Forelimb muscle (tissue), 1 donor: Measurements from ENCODE around the gene KRT5. TPM values are rescaled to one million over a fixed set of nuclear protein-coding genes. Genes with fewer than 3 reads are reported as not detected.
"Not testable (repeated sequence)": the region's sequence is repeated elsewhere in the genome, so short reads cannot be mapped to it uniquely, and the experiment has no call there.

Experiments
- DNase-seq: peaks from one replicate; pipeline ENCODE4 v3.0.0-alpha.2; 2013; ENCODE audit warnings: low read depth
- polyA plus RNA-seq: library from polyadenylated mRNA; unstranded; fragments of 120-200 nt; gene quantifications from one replicate; pipeline ENCODE4 v1.2.1, GENCODE V29; 2013; ENCODE audit not compliant: insufficient read length

The KRT5 gene
- polyA plus RNA-seq, 1 donor, result 0.24 TPM

GRCh38 chr12:52494518-52494917, 25.7 kb downstream of the KRT5 start:
- DNase-seq, result no peak

- DNase-seq, result no peak
Measured at GRCh38 chr12:52494100-52494499, 26.1 kb downstream of the KRT5 start.

DNA sequence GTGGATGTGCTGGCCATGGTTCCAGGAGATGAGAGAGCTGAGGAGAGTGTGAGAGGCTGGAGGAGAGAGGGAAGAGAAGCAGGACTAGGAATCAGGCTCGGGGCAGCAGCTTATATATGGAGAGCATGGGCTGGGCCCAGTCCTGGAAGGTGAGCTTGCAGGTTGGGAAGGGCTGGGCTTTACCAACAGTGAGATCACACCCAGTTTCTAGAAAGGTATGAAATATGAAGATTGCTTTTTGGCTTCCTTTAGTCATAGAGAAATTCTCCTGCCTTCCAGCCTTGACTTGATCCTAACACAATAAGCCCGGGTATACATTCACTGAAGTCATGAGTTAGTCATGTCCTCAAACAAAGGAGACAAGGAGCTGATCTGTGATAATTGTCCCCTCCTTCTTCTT, 27.0 kb downstream of the KRT5 start, which contains the start of gene KRT6A:
KRT6A (minus strand) TSS at position 86 of the 400 bp plus-strand sequence; CDS start at position 17, 69 bp downstream.
- no peak for DNase-seq

DNA sequence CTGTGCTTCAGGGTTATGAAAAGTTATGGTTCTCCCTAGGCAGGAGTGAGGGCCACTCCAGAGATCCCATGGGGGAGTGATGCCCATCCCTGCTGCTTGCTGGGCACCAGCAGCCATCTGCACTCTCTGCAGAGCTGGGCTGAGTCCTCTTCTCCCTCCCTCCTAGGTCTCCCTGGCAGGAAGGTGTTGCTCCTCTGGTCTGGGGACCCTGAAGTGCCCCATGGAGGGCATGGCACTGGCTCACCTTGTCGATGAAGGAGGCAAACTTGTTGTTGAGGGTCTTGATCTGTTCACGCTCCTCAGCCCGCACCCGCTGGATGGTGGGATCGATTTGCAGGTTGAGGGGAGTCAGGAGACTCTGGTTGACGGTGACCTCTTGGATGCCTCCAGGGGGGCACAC, 27.8 kb downstream of the KRT5 start:
- not testable (repeated sequence) for DNase-seq

DNA sequence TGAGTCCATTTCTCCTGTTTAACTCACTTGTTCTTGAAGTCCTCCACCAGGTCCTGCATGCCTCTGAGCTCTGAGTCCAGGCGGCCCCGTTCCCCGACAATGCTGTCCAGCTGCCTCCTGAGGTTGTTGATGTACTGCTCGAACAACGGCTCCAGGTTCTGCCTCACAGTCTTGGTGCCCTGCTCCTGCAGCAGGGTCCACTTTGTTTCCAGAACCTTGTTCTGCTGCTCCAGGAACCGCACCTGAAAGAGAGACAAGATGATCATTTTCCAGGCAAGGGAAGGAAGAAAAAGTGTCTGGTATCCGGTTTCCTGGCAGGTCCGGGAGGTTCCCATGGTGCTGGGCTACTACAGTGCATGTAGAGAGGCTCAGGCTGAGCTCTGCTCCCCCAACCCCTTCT, 28.7 kb downstream of the KRT5 start:
- not testable (repeated sequence) for DNase-seq

GRCh38 chr12:52488736-52489135, 31.5 kb downstream of the KRT5 start:
- DNase-seq, result no peak

GRCh38 chr12:52487744-52488443, 32.3 kb downstream of the KRT5 start:
- not testable (repeated sequence) for DNase-seq

GRCh38 chr12:52487211-52487610, 33.0 kb downstream of the KRT5 start:
- no peak for DNase-seq

DNA sequence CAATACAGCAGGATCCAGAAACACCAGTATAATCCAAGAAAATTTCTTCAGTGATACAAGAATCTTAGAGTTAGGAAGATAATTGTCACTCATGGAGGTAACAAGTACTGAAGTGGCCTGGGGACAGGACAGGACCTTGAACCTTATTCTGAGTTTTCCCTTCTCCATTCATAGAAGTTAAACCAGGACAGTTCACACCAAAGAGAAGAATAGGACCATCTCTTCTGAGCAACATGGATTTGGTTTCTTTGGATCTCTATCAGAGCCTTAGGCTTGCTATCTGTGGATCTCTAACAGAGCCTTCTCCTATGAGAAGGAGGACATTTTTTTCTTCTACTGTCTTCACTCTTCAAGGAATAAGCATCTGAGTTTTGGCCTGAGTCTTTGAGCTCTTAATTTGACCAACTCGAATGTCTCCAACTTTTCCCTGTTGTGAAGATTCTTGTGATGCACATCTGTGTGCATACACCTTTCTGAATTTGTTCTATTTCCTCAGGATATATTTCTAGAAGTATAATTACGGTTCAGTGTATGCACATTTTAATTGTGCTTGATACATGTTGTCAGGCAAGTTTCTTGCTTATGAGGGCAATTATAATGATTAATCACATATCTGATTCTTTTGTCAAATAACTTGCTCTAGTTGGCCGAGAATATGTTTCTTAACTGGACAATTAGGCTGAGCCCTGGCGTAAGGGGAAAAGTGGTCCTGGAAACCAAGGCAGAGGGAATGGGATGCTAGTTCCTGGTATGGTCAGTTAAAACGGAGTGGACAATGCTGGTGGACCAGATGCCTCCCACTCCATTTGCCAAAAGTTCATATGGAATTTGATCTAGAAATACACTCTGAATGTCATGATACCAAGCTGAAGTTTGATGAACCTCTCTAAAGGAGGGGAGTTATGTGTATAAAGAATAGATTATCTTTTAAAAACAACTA, 33.8 kb downstream of the KRT5 start:
- no peak for DNase-seq

DNA sequence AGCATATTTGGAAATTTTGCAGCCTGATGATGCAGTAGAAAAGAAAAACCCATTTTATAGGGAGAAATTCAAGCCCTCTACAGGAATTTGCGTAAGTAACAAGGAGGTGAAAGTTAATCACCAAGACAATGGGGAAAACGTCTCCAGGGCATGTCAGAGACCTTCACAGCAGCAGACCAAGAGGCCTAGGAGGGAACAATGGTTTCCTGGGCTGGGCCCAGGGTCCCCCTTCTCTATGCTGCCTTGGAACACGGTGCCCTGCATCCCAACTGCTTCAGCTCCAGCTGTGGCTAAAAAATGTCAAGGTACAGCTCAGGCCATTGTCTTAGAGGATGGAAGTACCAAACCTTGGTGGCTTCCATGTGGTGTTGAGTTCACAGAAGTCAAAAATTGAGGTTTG, 40.1 kb downstream of the KRT5 start:
- DNase-seq, result no peak

- DNase-seq, result no peak
Measured at GRCh38 chr12:52477651-52478050, 42.5 kb downstream of the KRT5 start.

GRCh38 chr12:52474212-52474611, 46.0 kb downstream of the KRT5 start:
- no peak for DNase-seq

- no peak for DNase-seq
Measured at GRCh38 chr12:52473768-52474167, 46.4 kb downstream of the KRT5 start, which contains the start of gene KRT6C. KRT6C (minus strand) TSS chr12:52473805; CDS start chr12:52473737, 68 bp downstream.

DNA sequence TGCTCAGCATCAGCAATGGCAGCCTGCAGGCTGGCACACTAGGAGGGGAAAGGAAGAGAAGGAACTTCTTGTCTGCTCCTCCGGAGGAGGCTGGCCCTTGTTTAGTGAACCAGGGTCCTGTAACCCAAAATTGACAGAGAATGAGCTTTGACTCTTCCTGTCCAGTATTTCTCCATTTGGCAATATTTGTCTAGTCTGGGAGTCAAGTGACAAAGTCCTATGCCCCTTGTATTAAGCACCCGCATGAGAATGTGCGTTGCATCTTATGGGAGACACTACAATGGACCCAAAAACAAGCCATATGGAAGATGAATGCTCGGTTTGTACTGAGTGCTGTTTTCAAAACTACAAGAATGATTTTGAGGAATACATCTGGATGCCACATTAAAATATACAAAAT, 50.3 kb downstream of the KRT5 start:
- no peak for DNase-seq

- no peak for DNase-seq
Measured at GRCh38 chr12:52464897-52465296, 55.3 kb downstream of the KRT5 start.

Other genes starting within 250 kb of the KRT5 start
- gene KRT86, start 245.7 kb downstream of the KRT5 start, polyA plus RNA-seq, result 0.33 TPM
- gene KRT81, start 228.9 kb downstream of the KRT5 start, polyA plus RNA-seq, result not detected
- not detected for gene KRT83, start 199.0 kb downstream of the KRT5 start, polyA plus RNA-seq
- gene KRT85, start 152.9 kb downstream of the KRT5 start, polyA plus RNA-seq, result not detected
- not detected for gene KRT84, start 134.7 kb downstream of the KRT5 start, polyA plus RNA-seq
- gene KRT82, start 114.1 kb downstream of the KRT5 start, polyA plus RNA-seq, result not detected
- not detected for gene KRT75, start 86.0 kb downstream of the KRT5 start, polyA plus RNA-seq
- not detected for gene KRT6B, start 68.2 kb downstream of the KRT5 start, polyA plus RNA-seq
- not detected for gene KRT6C, start 46.6 kb downstream of the KRT5 start, polyA plus RNA-seq
- not detected for gene KRT6A, start 27.1 kb downstream of the KRT5 start, polyA plus RNA-seq
- not detected for gene KRT71, start 32.8 kb upstream of the KRT5 start, polyA plus RNA-seq
- not detected for gene KRT74, start 53.4 kb upstream of the KRT5 start, polyA plus RNA-seq
- gene KRT72, start 81.1 kb upstream of the KRT5 start, polyA plus RNA-seq, result 0.08 TPM
- not detected for gene KRT73, start 98.2 kb upstream of the KRT5 start, polyA plus RNA-seq
- not detected for gene KRT2, start 131.8 kb upstream of the KRT5 start, polyA plus RNA-seq
- 1.0 TPM for gene KRT1, start 160.0 kb upstream of the KRT5 start, polyA plus RNA-seq
- gene KRT77, start 183.1 kb upstream of the KRT5 start, polyA plus RNA-seq, result not detected